ENCODE data around the gene COA3.

DNA sequence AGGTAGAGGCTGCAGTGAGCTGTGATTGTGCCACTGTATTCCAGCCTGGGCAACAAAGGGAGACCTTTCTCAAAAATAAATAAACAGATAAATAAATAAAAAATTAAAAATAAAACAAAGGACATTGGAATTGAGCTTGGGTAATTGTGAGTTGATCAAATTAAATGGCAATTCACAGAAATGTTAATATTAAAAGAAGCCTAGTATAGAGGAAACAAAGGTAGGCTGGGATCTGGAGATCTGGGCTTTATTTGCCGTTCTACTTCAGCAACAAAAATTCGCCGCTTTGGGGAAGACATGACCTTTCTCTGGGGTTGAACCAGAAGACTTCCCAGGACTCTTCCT is 25.6 kb downstream of the COA3 start:
- TF ChIP-seq, protein P1, sequence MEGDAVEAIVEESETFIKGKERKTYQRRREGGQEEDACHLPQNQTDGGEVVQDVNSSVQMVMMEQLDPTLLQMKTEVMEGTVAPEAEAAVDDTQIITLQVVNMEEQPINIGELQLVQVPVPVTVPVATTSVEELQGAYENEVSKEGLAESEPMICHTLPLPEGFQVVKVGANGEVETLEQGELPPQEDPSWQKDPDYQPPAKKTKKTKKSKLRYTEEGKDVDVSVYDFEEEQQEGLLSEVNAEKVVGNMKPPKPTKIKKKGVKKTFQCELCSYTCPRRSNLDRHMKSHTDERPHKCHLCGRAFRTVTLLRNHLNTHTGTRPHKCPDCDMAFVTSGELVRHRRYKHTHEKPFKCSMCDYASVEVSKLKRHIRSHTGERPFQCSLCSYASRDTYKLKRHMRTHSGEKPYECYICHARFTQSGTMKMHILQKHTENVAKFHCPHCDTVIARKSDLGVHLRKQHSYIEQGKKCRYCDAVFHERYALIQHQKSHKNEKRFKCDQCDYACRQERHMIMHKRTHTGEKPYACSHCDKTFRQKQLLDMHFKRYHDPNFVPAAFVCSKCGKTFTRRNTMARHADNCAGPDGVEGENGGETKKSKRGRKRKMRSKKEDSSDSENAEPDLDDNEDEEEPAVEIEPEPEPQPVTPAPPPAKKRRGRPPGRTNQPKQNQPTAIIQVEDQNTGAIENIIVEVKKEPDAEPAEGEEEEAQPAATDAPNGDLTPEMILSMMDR (conservative IDR thresholded peaks at IDR 0.05 in 1 of 2, IDR thresholded peaks at IDR 0.05 in 1 of 2; ENCODE audit: extremely low read depth in 1 of 2, insufficient read depth in 1 of 2, low read depth in 1 of 2, low read length in 2 of 2): no peak
- TF ChIP-seq EZH2 (IDR thresholded peaks at IDR 0.05; ENCODE audit: borderline replicate concordance, low read length): no peak

Measured in mammary epithelial cell (primary cell).